Pancreas (tissue), 10 donors: Measurements from ENCODE around the gene TOP3B. TPM values are rescaled to one million over a fixed set of nuclear protein-coding genes. Genes with fewer than 3 reads are reported as not detected.
"Not testable (repeated sequence)": the region's sequence is repeated elsewhere in the genome, so short reads cannot be mapped to it uniquely, and the experiment has no call there.

ENCODE experiments used
- ATAC-seq, 4 donors: fragments of 200-7000 bp; cut with Tn5 transposase; one replicate each; pipeline versions ENCODE4 v1.8.0 to v1.9.1; 2020; ENCODE audit warnings: mild to moderate bottlenecking in 4 of 4, moderate library complexity in 4 of 4
- DNase-seq, 6 donors: peaks; one replicate each; pipeline ENCODE4 v3.0.0-alpha.2; 2020
- FAIRE-seq: peaks from 2 replicates; lab custom pipeline; 2012; peaks lifted over from hg19 to GRCh38; lab: Jason Lieb, UNC
- H3K27ac ChIP-seq, 4 donors: fragments of 200-600 bp; sonication (generic); 1 replicate in 3 of 4; 2 replicates in 1 of 4; pipeline versions ENCODE4 v1.5.0 to v1.8.0; 2020
- H3K27me3 ChIP-seq, 4 donors: fragments of 200-600 bp; one replicate each; pipeline ENCODE4 v1.8.0; 2021
- H3K36me3 ChIP-seq, 3 donors: fragments of 200-600 bp; sonication (generic) in 1 of 3; one replicate each; pipeline versions ENCODE4 v1.5.0 to v1.8.0; 2020 to 2021
- H3K4me1 ChIP-seq, 3 donors: fragments of 200-600 bp; one replicate each; pipeline ENCODE4 v1.8.0; 2021
- H3K4me3 ChIP-seq, 4 donors: fragments of 200-600 bp; sonication (generic) in 2 of 4; one replicate each; pipeline versions ENCODE4 v1.5.0 to v1.8.0; 2020 to 2021
- H3K9me3 ChIP-seq, 4 donors: fragments of 200-600 bp; one replicate each; pipeline ENCODE4 v1.8.0; 2021
- CTCF ChIP-seq, 4 donors: fragments of 200-600 bp; sonication (generic) in 3 of 4; IDR thresholded peaks; one replicate each; pipeline versions ENCODE4 v1.5.0 to v1.8.0; 2021; ENCODE audit warnings: antibody characterized with exemption in 4 of 4
- whole genome bisulfite sequencing, 2 donors: extraction: QIAGEN DNeasy Blood & Tissue Kit; methylation state at CpG; one replicate each; pipeline ENCODE4 v1.1.7; 2013; 5-methylcytosine and 5-hydroxymethylcytosine counted together
- intact Hi-C, 3 donors: fragments of 100-400 bp; cut with DNase I; formaldehyde crosslinking; loops; one replicate each; pipeline versions ENCODE4 v1.11.1 to v1.14.2; 2022
- polyA plus RNA-seq, 2 donors: library from polyadenylated mRNA; stranded (reverse); fragments of 200-250 nt; gene quantifications; one replicate each; pipeline ENCODE4 v1.2.3, GENCODE V29; 2013
- total RNA-seq, 6 donors: library from RNA; stranded (reverse); fragmentation: NEBNext Ultra II Directional in 4 of 6; extraction: Animal tissue kit (Norgen Biotek cat#: 25700) in 4 of 6; gene quantifications; one replicate each; pipeline versions ENCODE4 v1.2.1 to v1.2.4, GENCODE V29; 2021 to 2023
- donor health status: healthy with polysubstance abuse.
- donor health status: DM: no; HTN: no; CAD: no; lungs with moderate emphysema.
- donor health status: DM: no; HTN: no; CAD: no.
- donor health status: control.
- donor health status: control.
- donor health status: Bipolar disorder and iron deficiency.
- donor health status: DM: yes; HTN: yes; CAD: no.
- donor health status: DM: no; HTN: no; CAD: no.
- donor health status: DM: no; HTN: no; CAD: no.
- donor health status: DM: yes; HTN: yes; CAD: no.

Gene TOP3B
- total and polyA plus RNA-seq, 8 donors, result 6.7 to 20.5 (median 11.3) TPM

- no peaks in the 10 kb centered on the region for H3K9me3 ChIP-seq
- H3K4me3 ChIP-seq, result no peak overlapping the region
- no peak for TF ChIP-seq CTCF (IDR thresholded peaks at IDR 0.05)
- ATAC-seq, result no peak
- no peaks in the 10 kb centered on the region for H3K27me3 ChIP-seq
- intact Hi-C loops, result loop anchor here in 1 of 3 donors (10.0 kb wide), 1 partner anchor 239 kb away; no protein-coding TSS in a partner anchor
- 86 to 87% methylated on average over 18 of the region's 18 CpGs for WGBS, 2 donors
- H3K36me3 ChIP-seq, result peaks cover 0 to 4% (median 4%) of the 10 kb centered on the region in 3 donors
- no peak for FAIRE-seq
- DNase-seq, result peak in 2 of 6 donors; percentile 11 to 53
- H3K27ac ChIP-seq, result peak overlapping the region in 1 of 4 donors; percentile 28
- H3K4me1 ChIP-seq, result peaks cover 0 to 3% (median 0%) of the 10 kb centered on the region in 3 donors
Observed at GRCh38 chr22:21943571-21944448, 38.8 kb downstream of the TOP3B start.

GRCh38 chr22:21942407-21943343 is 39.9 kb downstream of the TOP3B start:
- H3K9me3 ChIP-seq, result no peaks in the 10 kb centered on the region
- 74 to 77% methylated on average over 19 of the region's 19 CpGs for WGBS, 2 donors
- intact Hi-C loops, result loop anchor here in 1 of 3 donors (10.0 kb wide), 1 partner anchor 238 kb away; no protein-coding TSS in a partner anchor

GRCh38 chr22:21941921-21942320 is 40.7 kb downstream of the TOP3B start:
- intact Hi-C loops, result loop anchor here in 1 of 3 donors (10.0 kb wide), 1 partner anchor 237 kb away; no protein-coding TSS in a partner anchor
- FAIRE-seq, result no peak
- TF ChIP-seq CTCF (IDR thresholded peaks at IDR 0.05), result no peak
- 89 to 93% methylated on average over 8 of the region's 8 CpGs for WGBS, 2 donors
- H3K9me3 ChIP-seq, result no peaks in the 10 kb centered on the region
- no peaks in the 10 kb centered on the region for H3K27me3 ChIP-seq
- peaks cover 0 to 15% (median 10%) of the 10 kb centered on the region in 3 donors for H3K4me1 ChIP-seq
- peak overlapping the region in 2 of 4 donors; percentile 56 to 57 for H3K27ac ChIP-seq
- H3K4me3 ChIP-seq, result no peak overlapping the region
- peaks cover 0 to 4% (median 4%) of the 10 kb centered on the region in 3 donors for H3K36me3 ChIP-seq
- ATAC-seq, result no peak
- peak in 1 of 6 donors; percentile 11 for DNase-seq

More at GRCh38 chr22:21942407-21943343, 39.9 kb downstream of the TOP3B start:
- ATAC-seq (no peak), FAIRE-seq (no peak), DNase-seq (peak in 3 of 6 donors; percentile 29 to 64 (median 39))
- Histone ChIP-seq H3K4me1 (peaks cover 0 to 8% (median 2%) of the 10 kb centered on the region in 3 donors), H3K4me3 (no peak overlapping the region), H3K27ac (peak overlapping the region in 2 of 4 donors; percentile 56 to 57), H3K36me3 (peaks cover 0 to 4% (median 4%) of the 10 kb centered on the region in 3 donors), H3K27me3 (no peaks in the 10 kb centered on the region)
- TF ChIP-seq CTCF (IDR thresholded peaks at IDR 0.05), result no peak

GRCh38 chr22:21940521-21940920 is 42.1 kb downstream of the TOP3B start:
- Histone ChIP-seq H3K4me1 (peaks cover 0 to 19% (median 14%) of the 10 kb centered on the region in 3 donors), H3K27ac (peak overlapping the region in 2 of 4 donors; percentile 11 to 94), H3K36me3 (peaks cover 0 to 4% (median 4%) of the 10 kb centered on the region in 3 donors), H3K9me3 (no peaks in the 10 kb centered on the region), H3K4me3 (no peak overlapping the region), H3K27me3 (no peaks in the 10 kb centered on the region)
- intact Hi-C loops, result loop anchor here in 1 of 3 donors (10.0 kb wide), 1 partner anchor 236 kb away; no protein-coding TSS in a partner anchor
- FAIRE-seq (no peak), ATAC-seq (no peak), DNase-seq (no peak)
- no peak for TF ChIP-seq CTCF (IDR thresholded peaks at IDR 0.05)
- 91 to 94% methylated on average over 3 of the region's 3 CpGs for WGBS, 2 donors

- DNase-seq, FAIRE-seq: not testable (repeated sequence)
Observed at GRCh38 chr22:21939935-21940334, 42.7 kb downstream of the TOP3B start.

More at GRCh38 chr22:21939935-21940334, 42.7 kb downstream of the TOP3B start:
- H3K4me3 ChIP-seq, ATAC-seq, H3K9me3 ChIP-seq, H3K36me3 ChIP-seq, H3K27me3 ChIP-seq: not testable (repeated sequence)
- WGBS, 2 donors, result 85 to 88% methylated on average over 5 of the region's 5 CpGs
- Histone ChIP-seq H3K4me1 (peaks cover 0 to 19% (median 14%) of the 10 kb centered on the region in 3 donors), H3K27ac (peak overlapping the region in 2 of 4 donors; percentile 89 to 94)
- intact Hi-C loops, result loop anchor here in 2 of 3 donors (5.0 to 10.0 kb wide), 2 partner anchors 228 to 235 kb away; no protein-coding TSS in a partner anchor
